ENCODE measurements around the gene DNAL1. TPM values are rescaled to one million over a fixed set of nuclear protein-coding genes. Genes with fewer than 3 reads are reported as not detected.
"Not testable (repeated sequence)": the region's sequence is repeated elsewhere in the genome, so short reads cannot be mapped to it uniquely, and the experiment has no call there.

The DNAL1 gene
- polyA plus RNA-seq, 3 donors: 17.9 to 22.5 (median 21.6) TPM

DNA sequence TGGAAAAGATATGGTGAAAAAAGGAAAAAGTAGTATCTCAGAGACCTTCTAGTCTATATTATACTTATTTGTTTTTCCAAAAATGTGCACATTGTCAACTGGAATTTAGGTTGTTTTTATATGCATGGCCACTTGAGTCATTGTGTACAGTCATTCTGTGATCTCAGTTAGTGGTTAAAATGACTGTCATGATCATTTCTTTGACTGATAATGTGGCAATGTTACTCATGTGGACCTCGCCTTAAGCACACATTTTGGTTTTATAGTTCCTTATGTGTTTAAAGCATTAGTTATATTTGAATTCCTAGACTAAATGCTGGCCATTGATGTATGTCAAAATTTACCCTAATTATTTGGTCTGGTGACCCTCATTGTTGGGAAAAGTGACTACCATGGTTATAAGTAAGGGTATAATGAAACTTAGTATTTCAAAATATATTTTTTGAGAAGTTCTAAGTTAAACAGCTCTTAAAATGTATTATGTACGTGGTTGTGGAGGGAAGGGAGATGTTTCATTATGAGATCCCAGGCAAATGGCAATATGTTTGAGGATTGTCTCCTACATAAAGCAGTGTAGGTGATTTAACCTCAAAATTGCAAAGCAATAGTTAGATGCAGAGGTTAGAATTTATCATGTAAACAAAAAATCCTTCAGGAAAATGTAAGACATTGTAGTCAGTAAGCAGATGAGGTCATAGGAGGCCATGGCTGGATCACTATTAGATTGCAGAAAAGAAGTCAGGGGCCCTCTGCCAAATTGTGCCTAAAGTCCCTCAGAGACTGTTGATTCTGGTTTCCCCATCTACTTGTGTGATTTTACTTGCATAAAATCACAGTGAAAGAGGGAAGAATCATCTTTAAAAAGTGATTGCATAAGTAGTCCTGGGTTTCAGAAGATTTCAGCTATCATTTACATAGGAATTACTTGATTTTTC, 51.9 kb downstream of the DNAL1 start:
- DNase-seq (ENCODE audit: low read depth in 3 of 3, low spot score in 2 of 3): no peak

DNA sequence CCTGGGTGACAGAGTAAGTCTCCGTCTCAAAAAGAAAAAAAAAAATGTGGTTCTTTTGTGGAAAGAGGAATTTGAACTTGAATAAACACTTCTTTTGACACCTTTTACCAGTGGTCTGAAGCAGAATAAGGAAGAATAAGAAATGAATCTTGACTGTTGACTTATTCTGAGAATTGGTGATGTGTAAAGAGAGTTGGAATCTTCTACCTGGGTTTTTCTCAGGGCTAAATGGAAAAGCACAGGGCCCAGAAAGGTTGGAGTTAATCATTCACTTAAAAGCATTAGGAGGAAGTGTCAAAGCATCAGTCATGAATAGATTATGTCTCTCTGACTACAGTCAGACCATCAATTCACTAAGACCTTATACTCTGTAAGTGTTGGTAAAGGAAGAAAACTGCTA, 55.5 kb downstream of the DNAL1 start:
- no peak for DNase-seq (ENCODE audit: low read depth in 3 of 3, low spot score in 2 of 3)

DNA sequence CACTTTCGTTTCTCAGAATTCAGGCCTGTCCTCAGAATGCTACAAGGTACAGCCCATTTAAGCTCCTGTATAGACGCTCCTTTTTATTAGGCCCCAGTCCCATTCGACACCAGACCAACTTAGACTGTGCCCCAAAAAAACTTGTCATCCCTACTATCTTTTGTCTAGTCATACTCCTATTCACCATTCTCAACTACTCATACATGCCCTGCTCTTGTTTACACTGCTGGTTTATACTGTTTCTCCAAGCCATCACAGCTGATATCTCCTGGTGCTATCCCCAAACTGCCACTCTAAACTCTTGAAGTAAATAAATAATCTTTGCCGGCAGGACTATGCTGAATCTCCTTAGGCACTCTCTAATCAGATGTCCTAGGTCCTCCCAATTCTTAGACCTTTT, 63.3 kb downstream of the DNAL1 start:
- not testable (repeated sequence) for DNase-seq (ENCODE audit: low read depth in 3 of 3, low spot score in 2 of 3)

DNA sequence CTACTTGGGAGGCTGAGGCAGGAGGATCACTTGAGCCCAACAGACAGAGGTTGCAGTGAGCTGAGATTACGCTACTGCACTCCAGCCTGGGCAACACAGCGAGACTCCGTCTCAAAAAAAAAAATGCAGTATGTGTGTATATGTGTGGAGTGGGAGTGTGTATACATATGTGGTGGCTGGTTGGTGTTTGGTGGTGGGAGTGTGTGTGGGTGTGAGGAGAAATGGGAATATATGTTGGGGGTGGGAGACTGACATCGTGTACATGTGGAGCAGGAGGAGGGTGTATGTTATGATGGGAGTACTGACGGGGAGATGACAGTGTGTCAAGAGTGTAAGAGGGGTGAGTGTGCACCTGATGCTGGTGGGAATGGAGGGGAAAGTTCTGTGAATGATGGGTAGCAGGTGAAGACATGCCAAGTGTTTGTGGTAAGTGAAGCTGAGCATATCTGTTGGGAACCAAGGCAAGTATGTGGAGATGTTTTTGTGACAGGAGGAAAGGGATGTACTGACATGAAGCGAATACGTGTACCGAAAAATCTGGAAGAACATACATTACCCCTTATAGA, 65.2 kb downstream of the DNAL1 start:
- DNase-seq (ENCODE audit: low read depth in 3 of 3, low spot score in 2 of 3): no peak

DNA sequence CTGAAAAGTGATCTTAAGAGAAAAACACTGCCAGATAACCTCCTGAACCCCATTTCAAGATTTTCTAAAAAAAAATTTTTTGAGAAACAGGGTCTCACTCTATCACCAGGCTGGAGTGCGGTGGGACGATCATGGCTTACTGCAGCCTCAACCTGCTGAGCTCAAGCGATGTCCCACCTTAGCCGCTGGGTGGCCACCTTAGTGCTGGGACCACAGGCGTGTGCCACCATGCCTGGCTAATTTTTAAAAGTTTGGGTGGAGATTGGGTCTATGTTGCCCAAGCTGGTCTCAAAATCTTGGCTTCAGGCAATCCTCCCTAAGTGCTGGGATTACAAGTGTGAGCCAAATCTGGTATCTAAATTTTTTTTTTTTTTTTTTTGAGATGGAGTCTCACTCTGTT, 66.0 kb downstream of the DNAL1 start:
- DNase-seq (ENCODE audit: low read depth in 3 of 3, low spot score in 2 of 3): no peak

DNA sequence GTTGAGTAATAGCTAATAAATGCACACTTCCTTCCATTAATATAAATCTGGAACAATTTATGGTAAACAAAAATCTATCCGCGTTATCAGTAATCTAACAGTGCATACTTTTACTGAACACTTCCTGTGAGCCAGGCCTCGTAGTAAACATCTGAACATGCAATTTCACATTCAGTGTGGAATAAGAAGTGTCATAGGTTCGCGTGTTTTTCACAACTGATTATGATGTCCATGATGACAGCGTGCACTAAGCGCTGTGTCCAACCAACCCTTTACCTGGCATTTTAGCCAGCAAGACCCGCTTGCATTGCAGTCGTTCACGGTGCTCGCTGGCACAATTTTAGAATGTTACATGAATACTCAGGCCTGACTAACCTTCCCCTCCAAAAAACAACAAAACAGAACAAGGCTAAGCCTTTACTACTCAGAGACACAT, 67.3 kb downstream of the DNAL1 start:
- DNase-seq (ENCODE audit: low read depth in 3 of 3, low spot score in 2 of 3): no peak

DNA sequence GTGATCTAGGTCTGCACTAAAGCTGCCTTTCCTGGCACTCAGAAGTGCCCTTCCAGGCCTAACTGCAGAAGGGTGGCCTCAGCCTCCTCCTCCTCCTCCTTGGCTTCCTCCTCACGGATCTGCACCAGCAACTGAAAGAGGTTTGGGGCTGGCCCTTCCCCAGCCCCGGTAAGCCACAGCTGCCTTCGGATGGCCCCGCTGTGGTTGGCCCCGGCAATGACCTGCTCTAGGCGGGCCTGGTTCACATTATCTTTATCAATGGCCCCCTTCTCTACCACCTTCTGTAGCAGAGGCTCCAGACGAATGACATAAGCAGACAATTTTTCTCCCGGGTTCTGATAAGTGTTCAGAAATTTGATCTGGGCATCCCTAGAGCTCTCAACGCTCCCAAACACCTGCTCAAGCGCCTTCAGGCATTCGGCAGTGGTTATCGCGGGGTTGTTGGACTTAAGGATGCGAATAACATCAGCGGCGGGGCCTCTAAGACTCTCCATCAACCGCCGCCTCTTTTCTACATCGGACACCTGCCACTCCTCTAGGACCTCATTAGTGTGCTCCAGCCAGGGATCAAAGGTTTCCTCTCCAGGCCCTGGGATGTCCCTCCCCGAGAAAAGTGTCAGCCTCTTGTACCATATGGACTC, 67.9 kb downstream of the DNAL1 start:
- DNase-seq (ENCODE audit: low read depth in 3 of 3, low spot score in 2 of 3): no peak

DNA sequence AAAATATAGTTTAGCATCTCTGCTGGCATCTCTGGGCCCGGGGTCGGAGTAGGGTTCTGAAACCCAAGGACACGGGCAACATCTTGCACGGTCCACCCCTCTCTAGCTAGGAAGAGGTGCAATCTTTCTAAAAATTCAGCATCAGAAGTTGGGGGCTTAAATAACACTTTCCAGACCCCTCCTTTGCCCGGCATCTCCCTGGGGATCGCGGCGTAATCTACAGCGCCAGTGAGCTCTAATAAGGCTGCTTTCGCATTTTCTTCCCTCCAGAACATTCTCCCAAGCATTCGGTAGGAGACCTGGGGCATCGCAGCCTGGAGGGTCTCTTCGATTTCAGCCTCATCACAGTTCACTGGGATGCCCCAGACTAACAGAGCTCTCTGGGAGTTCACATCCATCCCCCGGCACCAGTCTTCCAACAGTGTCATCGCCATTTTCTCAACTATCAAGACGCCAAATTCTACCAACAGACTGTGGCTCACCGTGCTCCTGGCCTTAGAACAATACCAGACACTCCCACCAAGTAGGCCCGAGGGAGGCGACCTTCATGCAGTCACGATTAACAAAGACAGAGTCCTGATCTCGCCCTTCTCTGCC, 68.5 kb downstream of the DNAL1 start:
- no peak for DNase-seq (ENCODE audit: low read depth in 3 of 3, low spot score in 2 of 3)

DNA sequence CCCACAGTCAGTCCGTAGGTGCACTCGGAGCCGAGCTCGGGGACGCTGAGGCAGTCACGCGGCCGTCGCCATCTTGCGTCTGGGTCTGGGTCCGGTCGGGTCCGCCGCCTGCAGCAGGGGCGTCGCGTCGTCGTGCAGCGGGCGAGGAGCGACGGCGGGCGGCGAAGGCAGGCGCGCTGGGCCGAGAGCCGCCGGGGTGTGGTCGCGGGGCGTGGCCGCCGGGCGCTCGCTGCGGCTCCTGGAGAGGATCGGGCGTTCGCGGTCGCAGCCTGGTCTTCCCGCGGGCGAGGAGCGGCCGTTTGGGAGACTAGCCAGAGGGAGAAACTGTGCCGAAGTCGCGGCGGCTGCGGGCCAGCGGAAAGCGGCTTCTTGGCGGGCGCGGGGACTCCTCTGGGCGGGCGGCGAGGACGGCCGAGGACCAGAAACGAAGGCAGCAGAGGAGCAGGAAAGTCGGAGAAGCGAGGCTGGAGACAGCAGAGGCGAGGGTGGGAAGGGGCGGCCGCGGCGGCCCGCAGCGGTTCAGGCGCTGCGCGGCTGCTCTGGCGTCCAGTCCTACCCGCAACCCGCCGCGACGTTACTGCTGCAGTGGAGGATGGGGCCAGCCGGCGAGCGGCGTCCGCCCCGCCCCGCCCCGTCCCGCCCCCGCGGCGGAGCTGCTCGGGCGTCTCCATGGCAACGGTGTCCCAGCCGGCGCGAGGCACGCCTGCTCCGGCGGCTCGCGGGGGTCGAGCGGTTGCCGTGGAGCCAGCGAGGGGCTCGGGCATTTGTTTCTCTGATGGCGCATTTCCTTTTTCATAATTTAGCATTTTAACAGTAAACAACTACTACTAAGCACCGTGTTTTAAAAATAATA, 69.2 kb downstream of the DNAL1 start, which contains the start of gene PNMA1:
Gene PNMA1 (minus strand): TSS at position 582 of the 853 bp plus-strand sequence. CDS start 745 bp downstream, outside the sequence.
- peak in 1 of 3 donors; percentile 76 for DNase-seq (ENCODE audit: low read depth in 3 of 3, low spot score in 2 of 3)

DNA sequence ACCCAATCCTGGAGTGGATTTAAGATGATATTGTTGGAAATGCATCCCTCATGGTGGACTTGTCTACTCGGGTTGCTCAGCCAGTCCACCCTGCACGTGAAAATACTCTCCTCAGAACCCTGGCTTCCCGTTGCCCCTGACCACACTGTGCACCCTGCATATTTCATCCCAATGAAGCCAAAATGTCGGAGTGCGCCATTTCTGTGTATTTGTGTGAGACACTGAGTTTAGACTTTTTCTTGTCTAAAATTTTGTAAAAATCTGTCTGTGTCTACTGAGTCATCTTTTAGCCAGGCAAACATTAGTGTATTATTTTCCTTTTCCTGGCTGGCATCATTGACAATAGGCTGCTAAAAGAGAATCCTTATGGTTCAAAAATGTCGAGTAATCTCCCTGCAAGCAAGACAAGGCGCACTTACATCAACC, 69.9 kb downstream of the DNAL1 start:
- DNase-seq (ENCODE audit: low read depth in 3 of 3, low spot score in 2 of 3): no peak

DNA sequence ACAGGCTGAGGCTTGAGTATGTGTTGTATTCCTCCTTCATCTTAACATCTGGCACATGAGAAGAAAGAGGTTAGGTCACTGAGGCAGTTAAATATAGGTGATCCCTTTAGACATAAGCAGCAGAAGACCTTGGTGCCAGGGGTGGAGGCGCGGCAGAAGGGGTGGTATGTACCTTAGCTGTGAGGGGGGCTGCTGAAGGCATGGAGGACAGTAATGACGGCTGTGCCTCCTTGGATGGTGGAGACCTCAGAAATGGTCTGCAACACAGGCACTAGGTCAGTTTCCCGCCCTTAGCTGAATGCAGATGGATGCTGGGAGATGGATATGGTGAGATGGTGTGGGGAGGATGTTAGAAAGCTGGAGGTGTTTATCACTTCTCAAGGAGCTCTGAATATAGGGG, 70.9 kb downstream of the DNAL1 start:
- no peak for DNase-seq (ENCODE audit: low read depth in 3 of 3, low spot score in 2 of 3)

DNA sequence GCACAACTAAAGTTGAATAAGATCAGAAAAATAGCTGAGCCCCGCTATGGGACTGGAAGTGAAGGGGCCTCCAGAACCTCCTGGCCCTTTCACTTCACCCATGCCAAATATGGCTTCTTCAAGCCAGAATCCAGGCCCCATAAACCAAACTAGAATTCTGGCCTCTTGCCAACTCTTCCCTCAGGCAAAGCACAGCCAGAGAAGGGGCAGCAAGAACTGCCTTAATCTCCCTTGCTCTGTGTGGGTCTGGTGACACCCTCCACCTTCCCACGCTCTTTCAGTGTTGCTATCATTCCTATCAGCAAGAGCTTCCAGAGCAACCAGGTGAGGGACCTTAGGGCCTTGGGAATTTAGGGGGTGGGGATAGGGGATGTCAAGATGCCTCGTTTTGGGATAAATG, 72.5 kb downstream of the DNAL1 start:
- DNase-seq (ENCODE audit: low read depth in 3 of 3, low spot score in 2 of 3): no peak

DNA sequence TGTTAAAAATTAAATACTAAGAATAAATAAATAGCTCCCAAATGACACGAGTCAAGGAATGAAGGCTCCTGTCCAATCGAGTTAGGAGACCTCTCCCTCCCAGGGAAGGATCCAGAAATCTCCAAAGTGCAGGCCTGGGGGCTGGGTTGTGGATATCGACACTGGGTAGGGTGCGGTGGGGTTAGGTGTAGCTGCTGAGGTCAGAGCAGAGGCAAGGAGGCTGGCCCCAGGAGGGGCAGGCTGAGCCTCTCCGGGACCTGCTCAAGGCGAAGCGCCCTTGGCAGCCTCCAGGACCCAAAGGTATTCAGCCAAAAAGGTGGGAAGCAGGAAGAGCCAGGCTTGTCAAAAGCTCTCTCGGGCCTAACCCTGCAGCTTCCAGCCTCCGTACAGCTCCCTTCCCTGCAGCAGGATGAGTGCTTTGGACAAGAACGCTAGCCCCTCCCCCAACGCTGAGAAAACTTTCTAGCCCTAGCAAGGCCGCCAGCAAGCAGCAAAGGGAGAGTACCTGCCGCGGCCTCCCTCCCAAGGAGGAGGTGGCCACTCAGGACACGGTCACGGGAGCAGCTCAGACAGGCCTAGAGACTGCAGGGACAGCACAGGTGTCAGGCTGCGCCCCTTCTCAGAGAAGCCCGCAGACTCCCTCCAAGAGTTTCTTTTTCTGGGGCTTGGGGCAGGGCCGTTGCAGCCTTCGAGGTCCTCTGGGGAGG, 73.1 kb downstream of the DNAL1 start:
- DNase-seq (ENCODE audit: low read depth in 3 of 3, low spot score in 2 of 3): no peak

DNA sequence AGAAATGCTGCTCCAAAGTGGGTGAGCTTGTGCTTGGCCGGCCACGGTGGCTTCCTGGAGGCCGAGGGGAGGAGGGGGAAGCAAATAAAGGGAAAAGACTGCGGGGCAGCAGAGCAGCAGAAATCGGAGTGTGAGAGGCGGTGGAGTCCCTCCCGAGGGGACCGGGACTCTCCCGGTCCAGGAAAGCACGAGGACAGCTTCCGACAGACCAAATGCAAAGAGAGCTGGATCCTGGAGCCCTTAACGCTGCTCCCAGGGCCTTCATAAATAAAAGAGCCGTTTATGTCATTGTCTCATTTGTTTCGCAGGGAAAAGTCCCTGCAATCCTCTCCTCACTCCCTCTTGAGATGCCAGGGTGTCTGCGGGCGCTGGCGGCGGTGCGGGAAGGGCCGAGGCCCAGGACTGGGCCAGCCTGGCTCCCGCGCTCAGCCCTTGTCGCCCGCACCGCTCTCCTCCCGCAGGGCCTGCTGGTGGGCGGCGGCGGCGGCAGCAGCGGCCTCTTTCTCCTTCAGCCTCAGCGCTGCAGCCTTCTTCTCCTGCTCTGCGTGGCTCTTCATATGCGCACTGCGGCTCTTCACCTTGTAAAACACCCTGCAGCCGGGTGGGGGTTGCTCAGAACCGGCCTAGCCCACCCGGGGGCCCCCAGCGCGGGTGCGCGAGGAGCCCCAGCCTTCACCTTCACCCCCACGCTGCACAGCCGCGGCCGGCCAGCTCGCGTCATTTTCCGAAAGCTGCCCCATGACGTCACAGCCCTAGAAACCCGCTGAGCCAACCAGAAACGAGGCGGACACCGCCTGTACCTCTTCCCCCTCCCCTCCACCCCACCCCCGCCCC, 73.8 kb downstream of the DNAL1 start:
- no peak for DNase-seq (ENCODE audit: low read depth in 3 of 3, low spot score in 2 of 3)

DNA sequence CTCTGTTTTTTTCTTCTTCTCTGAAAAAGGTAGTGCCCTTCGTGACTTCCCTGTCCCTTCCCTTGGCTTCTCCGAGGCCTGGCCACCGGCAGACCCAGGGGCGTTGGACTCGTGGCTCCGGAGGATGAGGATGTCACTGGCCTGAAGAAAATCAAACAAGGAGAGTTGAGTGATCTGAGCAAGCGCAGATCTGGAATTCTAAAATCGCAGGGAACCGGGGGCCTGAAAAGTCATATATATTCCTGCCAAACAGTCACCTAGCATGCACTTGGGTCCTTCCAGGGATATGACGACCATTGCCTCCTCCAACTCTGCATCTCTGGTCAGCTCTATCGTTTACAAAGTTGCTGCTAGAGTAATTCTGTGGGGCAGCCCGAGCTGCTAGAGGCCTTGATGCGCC, 74.6 kb downstream of the DNAL1 start:
- DNase-seq (ENCODE audit: low read depth in 3 of 3, low spot score in 2 of 3): no peak

DNA sequence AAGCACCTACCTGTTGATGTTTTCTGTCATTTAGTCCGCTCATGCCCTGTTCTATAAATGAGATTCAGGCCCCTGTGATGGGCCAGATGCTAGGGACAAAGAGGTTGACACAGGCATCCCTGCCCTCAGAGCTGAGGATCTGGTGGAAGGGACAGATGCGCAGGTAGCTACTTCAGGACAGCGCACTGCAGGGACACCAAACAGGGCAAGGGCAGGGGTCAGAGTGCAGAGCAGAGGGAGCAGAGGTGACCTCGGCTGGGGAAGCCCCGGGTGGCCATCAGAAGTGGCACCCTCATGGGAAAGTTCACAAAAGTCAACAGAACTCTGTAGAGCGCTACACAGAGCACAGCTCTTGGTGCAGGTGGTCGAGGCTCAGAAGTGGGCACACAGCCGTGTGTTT, 75.0 kb downstream of the DNAL1 start:
- DNase-seq (ENCODE audit: low read depth in 3 of 3, low spot score in 2 of 3): no peak

DNA sequence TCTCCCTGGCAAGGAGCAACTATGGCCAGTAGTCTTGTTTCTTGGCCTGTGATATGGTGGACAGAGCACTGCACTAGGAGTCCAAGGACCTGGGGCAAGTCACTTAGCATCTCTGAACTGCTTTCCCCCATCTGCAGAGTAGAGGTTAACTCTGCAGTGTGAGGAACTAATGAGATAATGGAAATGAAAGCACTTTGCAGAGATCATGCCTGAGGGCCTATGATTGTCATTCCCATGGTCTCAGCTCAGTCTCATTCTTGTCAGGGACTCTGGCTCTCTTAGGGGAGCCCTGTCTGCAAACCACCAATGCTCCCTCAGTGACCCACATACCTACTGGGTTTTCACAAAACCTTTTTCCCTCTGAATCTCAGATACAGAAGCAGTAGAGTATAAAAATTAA, 75.8 kb downstream of the DNAL1 start:
- no peak for DNase-seq (ENCODE audit: low read depth in 3 of 3, low spot score in 2 of 3)

DNA sequence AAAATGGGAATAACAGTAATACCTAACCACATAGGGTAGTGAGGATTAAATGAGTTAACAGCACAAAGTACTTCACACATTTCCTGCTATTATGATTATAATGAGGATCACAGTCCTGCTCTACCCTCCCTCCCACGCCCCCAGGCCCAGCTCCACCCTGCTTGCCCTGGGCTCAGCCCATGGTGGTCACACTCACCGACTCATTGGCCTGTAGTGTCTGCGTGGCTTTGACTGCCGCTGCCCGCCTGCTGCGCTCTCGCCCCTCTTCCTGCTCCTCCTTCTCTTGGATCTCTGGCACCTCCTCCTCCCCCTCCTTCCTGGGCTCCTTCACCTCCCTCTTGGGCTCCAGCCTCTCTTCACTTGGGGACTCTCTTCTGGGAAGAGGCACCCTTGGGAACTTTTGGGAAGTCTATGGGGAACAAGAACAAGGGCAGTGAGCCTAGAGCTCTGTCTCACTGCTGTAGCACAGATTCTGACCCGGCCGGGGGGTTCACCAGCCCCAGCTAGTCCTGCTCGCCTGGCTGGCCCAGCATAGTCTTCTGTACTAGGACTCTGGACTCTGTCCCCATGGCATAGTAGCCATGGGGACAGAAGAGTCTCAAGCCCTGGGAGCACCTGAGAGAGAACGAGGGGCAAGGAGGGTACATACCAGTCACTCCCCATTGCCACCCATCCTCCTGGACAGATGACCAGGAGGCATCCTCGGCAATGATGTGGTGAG, 76.5 kb downstream of the DNAL1 start:
- no peak for DNase-seq (ENCODE audit: low read depth in 3 of 3, low spot score in 2 of 3)
